Right lobe of liver (tissue), 6 donors: ENCODE measurements around the gene MYT1. TPM values are rescaled to one million over a fixed set of nuclear protein-coding genes. Genes with fewer than 3 reads are reported as not detected.

ENCODE experiments used
- ATAC-seq, 4 donors: fragments of 200-7000 bp; cut with Tn5 transposase; one replicate each; pipeline ENCODE4 v1.9.1; 2020; ENCODE audit warnings: mild to moderate bottlenecking in 4 of 4, moderate library complexity in 4 of 4
- DNase-seq, 3 donors: peaks; one replicate each; pipeline ENCODE4 v3.0.0-alpha.2; 2020
- H3K27ac ChIP-seq, 3 donors: fragments of 200-600 bp; one replicate each; pipeline ENCODE4 v1.8.0; 2022
- H3K27me3 ChIP-seq, 2 donors: fragments of 200-600 bp; one replicate each; pipeline ENCODE4 v1.8.0; 2022
- H3K36me3 ChIP-seq, 4 donors: fragments of 200-600 bp; sonication (generic) in 1 of 4; one replicate each; pipeline versions ENCODE4 v1.5.1 to v1.8.0; 2017 to 2022; ENCODE audit warnings: control low read depth in 1 of 4
- H3K4me1 ChIP-seq, 4 donors: fragments of 200-600 bp; sonication (generic) in 1 of 4; one replicate each; pipeline versions ENCODE4 v1.5.1 to v1.8.0; 2017 to 2022; ENCODE audit warnings: control low read depth in 1 of 4
- H3K4me3 ChIP-seq, 3 donors: fragments of 200-600 bp; one replicate each; pipeline ENCODE4 v1.8.0; 2022
- H3K9me3 ChIP-seq, 4 donors: fragments of 200-600 bp; sonication (generic) in 1 of 4; one replicate each; pipeline versions ENCODE4 v1.5.1 to v1.8.0; 2017 to 2022; ENCODE audit warnings: control low read depth in 1 of 4
- POLR2A ChIP-seq: fragments of 450-650 bp; IDR thresholded peaks from one replicate; pipeline ENCODE4 v1.6.1; 2017; ENCODE audit warnings: antibody characterized with exemption, mild to moderate bottlenecking
- WGBS: methylation state at CpG from one replicate; pipeline ENCODE4 v1.1.6; 2018; ENCODE audit warnings: low coverage, low lambda C conversion rate; ENCODE audit not compliant: insufficient coverage; ENCODE audit errors: missing lambda C conversion rate; 5-methylcytosine and 5-hydroxymethylcytosine counted together
- intact Hi-C, 2 donors: fragments of 100-400 bp; cut with DNase I; formaldehyde crosslinking; loops; one replicate each; pipeline versions ENCODE4 v1.11.2 to v1.14.1; 2022
- total RNA-seq, 6 experiments: library from RNA; depleted of rRNA in 2 of 6; stranded (reverse); fragments of >200 nt in 2 of 6; fragmentation: NEBNext Ultra II Directional in 3 of 6; extraction: Animal tissue kit (Norgen Biotek cat#: 25700) in 3 of 6; gene quantifications; one replicate each; pipeline versions ENCODE4 v1.1.0 to v1.2.4, GENCODE V29; 2016 to 2023
- TF ChIP-seq, protein P1 (sequence below), 4 donors: fragments of 200-600 bp in 3 of 4; fragments of 450-650 bp in 1 of 4; IDR thresholded peaks; one replicate each; pipeline versions ENCODE4 v1.5.1 to v1.8.0; 2016 to 2022; ENCODE audit warnings: antibody characterized with exemption in 4 of 4, mild to moderate bottlenecking in 2 of 4
- donor health status: DM: no; HTN: yes; CAD: no.
- donor health status: DM: no; HTN: no; CAD: no.
- donor health status: DM: no; HTN: no; CAD: no.
- donor health status: DM: no; HTN: yes; CAD: no.
- donor health status: DM: no; HTN: yes; CAD: no.

Gene MYT1
- total RNA-seq, 6 experiments from 2014 or later: 0.06 to 0.09 TPM; not detected in 4

DNA sequence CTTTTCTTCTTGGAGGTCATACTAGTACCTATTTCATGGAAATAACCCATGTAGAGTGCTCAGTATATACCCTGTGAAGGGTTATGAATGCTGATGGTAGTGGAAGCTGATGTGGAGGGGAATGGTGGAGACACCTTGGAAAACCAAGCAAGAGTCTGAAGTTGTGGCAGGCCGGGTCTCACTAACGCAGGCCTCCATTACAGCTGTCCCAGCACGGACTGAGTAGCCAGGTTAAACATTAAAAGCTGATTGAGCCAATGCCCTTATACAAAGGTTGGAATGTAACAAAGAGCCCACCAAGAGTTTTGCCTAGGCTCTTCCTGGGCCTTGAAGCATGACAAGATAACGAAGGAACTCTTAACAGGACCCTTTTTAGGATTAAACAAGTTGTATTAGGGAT, 89.2 kb downstream of the MYT1 start:
- ATAC-seq (no peak), DNase-seq (no peak)
- H3K4me1 ChIP-seq: peaks cover 0 to 11% (median 0%) of the 10 kb centered on the region in 4 donors
- no peaks in the 10 kb centered on the region for H3K27me3 ChIP-seq
- WGBS: 57% methylated on average over 4 of the region's 4 CpGs
- no peak overlapping the region for H3K4me3 ChIP-seq
- no peak for TF ChIP-seq POLR2A
- TF ChIP-seq, protein P1, sequence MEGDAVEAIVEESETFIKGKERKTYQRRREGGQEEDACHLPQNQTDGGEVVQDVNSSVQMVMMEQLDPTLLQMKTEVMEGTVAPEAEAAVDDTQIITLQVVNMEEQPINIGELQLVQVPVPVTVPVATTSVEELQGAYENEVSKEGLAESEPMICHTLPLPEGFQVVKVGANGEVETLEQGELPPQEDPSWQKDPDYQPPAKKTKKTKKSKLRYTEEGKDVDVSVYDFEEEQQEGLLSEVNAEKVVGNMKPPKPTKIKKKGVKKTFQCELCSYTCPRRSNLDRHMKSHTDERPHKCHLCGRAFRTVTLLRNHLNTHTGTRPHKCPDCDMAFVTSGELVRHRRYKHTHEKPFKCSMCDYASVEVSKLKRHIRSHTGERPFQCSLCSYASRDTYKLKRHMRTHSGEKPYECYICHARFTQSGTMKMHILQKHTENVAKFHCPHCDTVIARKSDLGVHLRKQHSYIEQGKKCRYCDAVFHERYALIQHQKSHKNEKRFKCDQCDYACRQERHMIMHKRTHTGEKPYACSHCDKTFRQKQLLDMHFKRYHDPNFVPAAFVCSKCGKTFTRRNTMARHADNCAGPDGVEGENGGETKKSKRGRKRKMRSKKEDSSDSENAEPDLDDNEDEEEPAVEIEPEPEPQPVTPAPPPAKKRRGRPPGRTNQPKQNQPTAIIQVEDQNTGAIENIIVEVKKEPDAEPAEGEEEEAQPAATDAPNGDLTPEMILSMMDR (IDR thresholded peaks at IDR 0.05): no peak
- intact Hi-C loops: no loop called here
- no peaks in the 10 kb centered on the region for H3K9me3 ChIP-seq
- H3K27ac ChIP-seq: no peak overlapping the region
- no peaks in the 10 kb centered on the region for H3K36me3 ChIP-seq

DNA sequence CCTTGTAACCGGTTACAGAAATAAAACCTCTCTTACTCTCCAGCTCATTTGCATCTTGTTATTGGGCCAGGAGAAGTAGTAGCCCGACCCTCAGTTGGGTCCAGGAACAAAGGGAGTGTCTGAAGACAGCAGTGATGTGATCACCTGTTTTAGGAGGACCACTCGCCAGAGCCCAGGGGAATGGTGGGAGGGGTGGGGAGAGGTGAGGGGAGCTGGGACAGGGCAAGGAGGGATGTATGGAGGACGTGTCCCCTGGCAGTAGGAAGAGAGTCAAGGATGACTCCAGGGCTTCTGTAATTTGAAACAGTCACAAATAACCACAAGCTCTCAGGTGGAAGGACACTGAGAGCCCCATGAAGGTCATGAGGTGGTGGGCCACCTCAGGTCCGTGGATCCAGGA, 89.9 kb downstream of the MYT1 start:
- ATAC-seq (no peak), DNase-seq (no peak)
- TF ChIP-seq POLR2A: no peak
- TF ChIP-seq, protein P1 (IDR thresholded peaks at IDR 0.05): no peak
- Histone ChIP-seq H3K4me1 (peaks cover 0 to 11% (median 0%) of the 10 kb centered on the region in 4 donors), H3K4me3 (no peak overlapping the region), H3K27ac (no peak overlapping the region), H3K27me3 (no peaks in the 10 kb centered on the region), H3K9me3 (no peaks in the 10 kb centered on the region), H3K36me3 (no peaks in the 10 kb centered on the region)
- 91% methylated on average over 4 of the region's 5 CpGs for WGBS
- intact Hi-C loops: no loop called here

DNA sequence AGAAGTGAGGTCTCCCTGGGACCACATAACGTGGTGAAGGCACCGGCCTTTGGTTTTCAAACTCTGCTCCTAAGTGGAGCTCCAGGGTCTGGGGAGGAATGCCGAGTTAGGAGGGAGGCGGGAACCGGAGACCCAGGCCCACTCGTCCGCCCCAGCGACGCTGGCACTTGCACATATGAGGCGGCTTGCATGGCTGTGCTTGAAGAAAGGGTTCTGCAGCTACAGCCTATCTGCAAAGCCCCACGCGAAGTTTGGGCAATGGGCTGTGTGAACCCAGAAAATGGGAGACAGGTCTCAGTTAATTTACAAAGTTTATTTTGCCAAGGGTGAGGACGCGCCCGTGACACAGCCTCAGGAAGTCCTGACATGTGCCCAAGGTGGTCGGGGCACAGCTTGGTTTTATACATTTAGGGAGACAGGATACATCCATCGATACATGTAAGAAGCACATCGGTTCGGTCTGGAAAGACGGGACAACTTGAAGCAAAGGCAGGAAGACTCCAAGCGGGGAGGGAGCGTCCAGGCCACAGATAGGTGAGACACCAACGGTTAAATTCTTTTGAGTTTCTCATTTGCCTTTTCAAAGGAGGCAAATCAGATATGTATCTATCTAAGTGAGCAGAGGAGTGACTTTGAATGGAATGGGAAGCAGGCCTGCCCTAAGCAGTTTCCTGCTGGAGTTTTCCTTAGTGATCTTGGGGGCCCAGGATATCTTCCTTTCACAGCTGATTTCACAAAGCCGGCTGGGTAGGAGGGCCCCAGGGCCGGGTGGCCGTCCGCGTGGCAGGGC, 90.5 kb downstream of the MYT1 start:
- Histone ChIP-seq H3K4me1 (peaks cover 0 to 11% (median 0%) of the 10 kb centered on the region in 4 donors), H3K27me3 (no peaks in the 10 kb centered on the region), H3K9me3 (no peaks in the 10 kb centered on the region), H3K36me3 (no peaks in the 10 kb centered on the region), H3K4me3 (peak overlapping the region; percentile 79 to 92 (median 83)), H3K27ac (peak overlapping the region; percentile 78 to 94 (median 81))
- TF ChIP-seq, protein P1 (IDR thresholded peaks at IDR 0.05): no peak
- TF ChIP-seq POLR2A: no peak
- WGBS: 93% methylated on average over 19 of the region's 28 CpGs
- ATAC-seq: no peak
- intact Hi-C loops: no loop called here
- DNase-seq: peak in 2 of 3 donors; percentile 45 to 51

DNA sequence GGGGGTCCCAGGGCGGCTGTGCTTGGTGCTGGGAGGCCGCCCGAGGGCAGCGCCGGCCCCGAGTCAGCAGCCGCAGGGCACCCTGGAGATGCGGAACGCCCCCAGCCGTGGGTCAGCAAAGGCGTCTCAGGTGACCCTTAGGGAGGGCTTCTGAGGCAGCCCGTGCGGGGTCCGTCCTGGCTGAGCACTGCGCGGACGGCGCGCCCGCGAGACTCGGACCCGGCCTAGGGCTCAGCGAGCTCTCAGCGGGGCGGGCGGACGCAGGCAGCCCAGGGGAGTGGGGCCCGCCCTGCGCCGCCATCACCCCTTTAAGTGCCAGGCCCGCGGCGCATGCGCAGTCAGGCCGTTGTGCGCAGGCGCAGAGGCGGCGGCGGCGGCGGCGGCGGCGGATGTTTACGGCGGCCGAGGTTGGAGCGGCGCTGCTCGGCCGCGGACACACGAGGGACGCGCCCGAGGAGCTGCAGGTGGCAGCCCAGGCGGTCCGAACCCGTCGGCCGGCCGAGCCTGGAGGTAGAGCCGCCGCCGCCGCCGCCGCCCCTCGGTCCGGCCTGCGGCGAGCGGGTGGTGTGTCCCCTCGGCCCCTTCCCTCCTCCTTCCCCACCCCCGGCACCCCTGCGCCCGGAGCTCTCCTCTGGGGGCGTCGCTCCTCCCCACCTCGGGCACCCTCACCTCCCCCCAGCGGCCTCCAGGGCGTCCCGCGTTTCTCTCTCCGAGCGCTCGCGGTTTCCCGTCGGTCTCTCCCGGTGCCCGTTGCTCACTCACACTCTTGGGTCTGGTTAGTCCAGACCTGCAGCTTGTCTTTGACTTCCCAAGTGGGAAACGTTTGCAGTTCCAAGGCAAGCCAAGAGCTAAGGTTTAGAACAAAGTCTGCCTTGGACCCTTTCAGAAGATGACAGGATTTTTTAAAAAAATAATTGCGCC, 91.4 kb downstream of the MYT1 start, which contains the start of gene PCMTD2:
Gene PCMTD2, plus strand, starts transcription at position 388 of the 921 bp plus-strand sequence. CDS start 4,218 bp downstream, outside the sequence.
- 0% methylated on average over 12 of the region's 96 CpGs for WGBS
- no peaks in the 10 kb centered on the region for H3K36me3 ChIP-seq
- no peaks in the 10 kb centered on the region for H3K9me3 ChIP-seq
- H3K27ac ChIP-seq: peak within 1 kb of the TSS; percentile 78 to 94 (median 81)
- H3K4me3 ChIP-seq: peak within 1 kb of the TSS; percentile 79 to 92 (median 83)
- H3K27me3 ChIP-seq: no peaks in the 10 kb centered on the region
- DNase-seq (peak; percentile 81 to 87 (median 84)), ATAC-seq (peak; percentile 87 to 95 (median 92))
- intact Hi-C loops: no loop called here
- H3K4me1 ChIP-seq: peaks cover 0 to 11% (median 0%) of the 10 kb centered on the region in 4 donors
- TF ChIP-seq, protein P1 (IDR thresholded peaks at IDR 0.05): no peak
- TF ChIP-seq POLR2A: peak; percentile 77
